ENCODE data around the gene PDXP. TPM values are rescaled to one million over a fixed set of nuclear protein-coding genes. Genes with fewer than 3 reads are reported as not detected.

PDXP gene
- total RNA-seq, 4 donors from 2014 or later, result 10.3 to 28.7 (median 16.6) TPM

- Histone ChIP-seq H3K4me1 (peaks cover 35 to 37% of the 10 kb centered on the region in 2 donors), H3K4me3 (peak overlapping the region; percentile 54 to 63 (median 56)), H3K27ac (peak overlapping the region; percentile 81 to 88 (median 86)), H3K9me3 (no peaks in the 10 kb centered on the region), H3K36me3 (no peaks in the 10 kb centered on the region), H3K27me3 (no peaks in the 10 kb centered on the region)
- DNase-seq, result no peak
- intact Hi-C loops (cut with DNase I; ENCODE audit: low total_unique reads), result loop anchor here (1.0 to 5.0 kb wide), 2 partner anchors 18 to 90 kb away; partner anchors contain the start of gene LGALS1
- no peak for TF ChIP-seq CTCF (IDR thresholded peaks at IDR 0.05 in 4 of 5, conservative IDR thresholded peaks at IDR 0.05 in 1 of 5)
- TF ChIP-seq POLR2A (IDR thresholded peaks at IDR 0.05), result peak in 1 of 2 donors; percentile 4
- no peak for ATAC-seq
- in situ Hi-C loops (cut with MboI; ENCODE audit: low sequenced_read_pairs in 4 of 4), result no loop called here
These were observed 862 bp upstream of the PDXP start for GRCh38 chr22:37657590-37658132.

DNA sequence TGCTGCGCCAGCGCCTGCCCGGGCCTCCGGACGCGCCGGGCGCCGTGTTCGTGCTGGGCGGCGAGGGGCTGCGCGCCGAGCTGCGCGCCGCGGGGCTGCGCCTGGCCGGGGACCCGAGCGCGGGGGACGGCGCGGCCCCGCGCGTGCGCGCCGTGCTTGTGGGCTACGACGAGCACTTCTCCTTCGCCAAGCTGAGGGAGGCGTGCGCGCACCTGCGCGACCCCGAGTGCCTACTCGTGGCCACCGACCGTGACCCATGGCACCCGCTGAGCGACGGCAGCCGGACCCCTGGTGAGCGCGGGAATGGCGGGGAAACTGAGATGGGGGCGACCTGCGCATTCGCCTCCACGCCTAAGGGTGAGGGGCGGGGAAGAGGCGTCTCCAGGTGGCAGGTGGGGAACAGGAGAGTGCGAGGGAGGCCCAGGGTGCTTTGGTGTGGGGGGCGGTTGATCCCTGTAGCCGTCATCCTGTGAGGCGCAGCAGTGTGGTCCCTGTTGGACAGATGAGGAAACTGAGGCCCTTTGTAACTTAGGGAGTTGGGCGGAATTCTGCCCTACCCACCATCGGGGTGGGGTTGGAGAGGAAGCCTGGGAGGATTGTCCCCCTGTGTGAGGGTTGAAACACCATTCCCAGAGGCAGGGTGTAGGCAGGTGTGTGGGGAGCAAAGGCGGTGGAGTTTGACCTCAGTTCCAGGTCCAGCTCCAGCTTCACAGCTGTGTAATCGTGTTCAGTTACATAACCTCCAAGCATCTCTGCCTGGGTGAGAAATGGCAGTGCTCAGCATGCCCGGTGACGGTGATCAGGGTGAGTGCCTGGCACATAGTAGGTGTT is 758 bp downstream of the PDXP start:
- Histone ChIP-seq H3K4me3 (peak overlapping the region; percentile 57 to 65 (median 60)), H3K27ac (peak overlapping the region; percentile 74 to 81 (median 76)), H3K36me3 (no peaks in the 10 kb centered on the region), H3K4me1 (peaks cover 35 to 42% of the 10 kb centered on the region in 2 donors), H3K27me3 (no peaks in the 10 kb centered on the region), H3K9me3 (no peaks in the 10 kb centered on the region)
- intact Hi-C loops (cut with DNase I; ENCODE audit: low total_unique reads) (loop anchor here (5.0 kb wide), 1 partner anchor 88 kb away; no protein-coding TSS in a partner anchor), in situ Hi-C loops (cut with MboI; ENCODE audit: low sequenced_read_pairs in 4 of 4) (no loop called here)
- ATAC-seq (peak in 1 of 2 donors; percentile 3), DNase-seq (no peak)
- TF ChIP-seq CTCF (IDR thresholded peaks at IDR 0.05 in 4 of 5, conservative IDR thresholded peaks at IDR 0.05 in 1 of 5) (no peak), POLR2A (IDR thresholded peaks at IDR 0.05) (no peak)

DNA sequence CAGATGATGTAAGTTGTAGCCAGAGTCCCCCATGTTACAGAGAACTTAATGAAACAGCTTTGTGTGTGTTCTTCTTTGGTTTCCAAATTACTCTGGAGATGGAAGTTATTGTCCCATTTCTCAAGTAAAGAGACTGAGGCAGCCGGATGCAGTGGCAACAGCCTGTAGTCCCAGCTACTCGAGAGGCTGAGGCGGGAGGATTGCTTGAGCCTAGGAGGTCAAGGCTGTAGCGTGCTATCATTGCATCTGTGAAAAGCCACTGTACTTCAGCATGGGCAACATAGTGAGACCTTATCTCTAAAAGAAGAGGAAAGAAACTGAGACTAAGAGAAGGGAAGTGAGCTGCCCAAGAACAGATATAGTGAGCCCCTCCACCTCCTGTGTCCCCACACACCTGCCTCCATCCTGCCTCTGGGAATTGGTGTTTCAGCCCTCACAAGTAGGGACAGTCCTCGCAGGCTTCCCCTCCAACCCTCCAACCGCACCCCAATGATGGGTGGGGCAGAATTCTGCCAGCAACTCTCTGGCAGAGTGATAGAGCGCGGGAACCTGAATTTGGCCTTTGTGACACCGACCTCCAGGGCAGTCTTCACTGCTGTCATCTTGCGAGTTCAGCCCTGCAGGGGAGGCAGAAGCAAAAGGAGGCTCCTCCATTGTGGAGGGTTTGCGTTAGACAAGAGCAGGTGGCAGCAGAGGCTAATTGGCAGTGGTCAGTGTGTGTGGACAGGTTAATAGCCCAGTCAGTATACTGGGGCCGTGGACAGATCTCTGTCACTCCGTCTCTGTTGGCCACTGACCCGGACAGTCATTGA is 1.6 kb downstream of the PDXP start:
- no peak for TF ChIP-seq POLR2A (IDR thresholded peaks at IDR 0.05)
- TF ChIP-seq CTCF (IDR thresholded peaks at IDR 0.05 in 4 of 5, conservative IDR thresholded peaks at IDR 0.05 in 1 of 5), result no peak
- H3K27ac ChIP-seq, result peak overlapping the region; percentile 72 to 81 (median 74)
- in situ Hi-C loops (cut with MboI; ENCODE audit: low sequenced_read_pairs in 4 of 4), result no loop called here
- ATAC-seq, result no peak
- intact Hi-C loops (cut with DNase I; ENCODE audit: low total_unique reads), result loop anchor here (5.0 kb wide), 1 partner anchor 87 kb away; no protein-coding TSS in a partner anchor
- H3K27me3 ChIP-seq, result no peaks in the 10 kb centered on the region
- DNase-seq, result no peak
- H3K4me1 ChIP-seq, result peaks cover 42 to 47% of the 10 kb centered on the region in 2 donors
- no peaks in the 10 kb centered on the region for H3K9me3 ChIP-seq
- H3K36me3 ChIP-seq, result no peaks in the 10 kb centered on the region
- H3K4me3 ChIP-seq, result peak overlapping the region in 3 of 4 donors; percentile 57 to 65 (median 63)

GRCh38 chr22:37660709-37661045 is 2.2 kb downstream of the PDXP start:
- Histone ChIP-seq H3K27ac (peak overlapping the region; percentile 58 to 75 (median 73)), H3K4me1 (peaks cover 42 to 48% of the 10 kb centered on the region in 2 donors), H3K27me3 (no peaks in the 10 kb centered on the region), H3K4me3 (no peak overlapping the region), H3K36me3 (no peaks in the 10 kb centered on the region), H3K9me3 (no peaks in the 10 kb centered on the region)
- TF ChIP-seq POLR2A (IDR thresholded peaks at IDR 0.05) (no peak), CTCF (IDR thresholded peaks at IDR 0.05 in 4 of 5, conservative IDR thresholded peaks at IDR 0.05 in 1 of 5) (no peak)
- DNase-seq, result no peak
- ATAC-seq, result no peak
- in situ Hi-C loops (cut with MboI; ENCODE audit: low sequenced_read_pairs in 4 of 4), result no loop called here
- intact Hi-C loops (cut with DNase I; ENCODE audit: low total_unique reads), result no loop called here
